ENCODE results near the gene NAA80. TPM values are rescaled to one million over a fixed set of nuclear protein-coding genes. Genes with fewer than 3 reads are reported as not detected.

The NAA80 gene
- total RNA-seq, 2 donors from 2014 or later = 35.3 to 42.9 TPM

- no peaks in the 10 kb centered on the region for H3K9me3 ChIP-seq (ENCODE audit: control insufficient read depth, low read length, poor library complexity, severe bottlenecking)
- peak in 2 of 3 donors; percentile 40 to 58 for DNase-seq
- H3K4me1 Mint-ChIP-seq = peaks cover 29% of the 10 kb centered on the region
- peak overlapping the region; percentile 32 for H3K27ac Mint-ChIP-seq
- no peaks in the 10 kb centered on the region for H3K36me3 Mint-ChIP-seq (ENCODE audit: low read depth)
- no peak for ATAC-seq
- no peak overlapping the region for H3K4me3 Mint-ChIP-seq
- no peaks in the 10 kb centered on the region for H3K27me3 Mint-ChIP-seq
Observed at GRCh38 chr3:50324351-50325112, 25.3 kb upstream of the NAA80 start.

DNA sequence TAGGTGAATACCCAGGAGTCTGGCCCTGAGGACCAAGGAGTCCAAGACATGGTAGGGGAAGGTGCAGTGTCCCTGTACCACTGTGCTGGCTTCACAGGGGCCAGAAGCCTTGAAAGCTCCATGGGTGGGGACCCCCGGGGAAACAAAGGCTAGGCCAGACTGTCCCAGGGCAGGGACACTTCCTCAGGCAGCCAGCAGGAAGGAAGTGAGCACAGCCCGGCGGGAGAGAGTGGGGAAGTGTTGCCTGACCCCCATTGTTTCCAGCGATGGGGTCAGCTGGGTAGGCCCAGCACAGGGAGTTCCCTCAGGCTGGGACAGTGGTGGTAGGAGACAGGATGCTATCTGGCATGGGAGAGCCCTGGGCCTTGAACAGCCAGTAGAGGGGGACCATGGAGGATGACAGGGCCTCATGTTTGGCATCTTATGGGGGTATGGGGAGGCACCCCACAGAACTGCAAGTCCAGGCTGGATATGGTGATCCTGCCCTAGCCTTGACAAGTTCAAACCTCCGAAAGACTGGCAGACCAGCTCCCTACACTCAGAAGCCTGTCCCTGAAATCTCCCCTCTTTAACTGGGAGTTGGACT, 24.5 kb upstream of the NAA80 start:
- H3K27me3 Mint-ChIP-seq = no peaks in the 10 kb centered on the region
- peaks cover 32% of the 10 kb centered on the region for H3K4me1 Mint-ChIP-seq
- no peak overlapping the region for H3K4me3 Mint-ChIP-seq
- DNase-seq (no peak), ATAC-seq (no peak)
- no peaks in the 10 kb centered on the region for H3K9me3 ChIP-seq (ENCODE audit: control insufficient read depth, low read length, poor library complexity, severe bottlenecking)
- H3K36me3 Mint-ChIP-seq (ENCODE audit: low read depth) = no peaks in the 10 kb centered on the region
- no peak overlapping the region for H3K27ac Mint-ChIP-seq

- Mint-ChIP-seq H3K27me3 (no peaks in the 10 kb centered on the region), H3K27ac (no peak overlapping the region), H3K4me1 (peaks cover 30% of the 10 kb centered on the region), H3K36me3 (ENCODE audit: low read depth) (no peaks in the 10 kb centered on the region), H3K4me3 (no peak overlapping the region)
- ATAC-seq (no peak), DNase-seq (no peak)
- H3K9me3 ChIP-seq (ENCODE audit: control insufficient read depth, low read length, poor library complexity, severe bottlenecking) = no peaks in the 10 kb centered on the region
Observed at GRCh38 chr3:50323092-50323600, 23.9 kb upstream of the NAA80 start.

DNA sequence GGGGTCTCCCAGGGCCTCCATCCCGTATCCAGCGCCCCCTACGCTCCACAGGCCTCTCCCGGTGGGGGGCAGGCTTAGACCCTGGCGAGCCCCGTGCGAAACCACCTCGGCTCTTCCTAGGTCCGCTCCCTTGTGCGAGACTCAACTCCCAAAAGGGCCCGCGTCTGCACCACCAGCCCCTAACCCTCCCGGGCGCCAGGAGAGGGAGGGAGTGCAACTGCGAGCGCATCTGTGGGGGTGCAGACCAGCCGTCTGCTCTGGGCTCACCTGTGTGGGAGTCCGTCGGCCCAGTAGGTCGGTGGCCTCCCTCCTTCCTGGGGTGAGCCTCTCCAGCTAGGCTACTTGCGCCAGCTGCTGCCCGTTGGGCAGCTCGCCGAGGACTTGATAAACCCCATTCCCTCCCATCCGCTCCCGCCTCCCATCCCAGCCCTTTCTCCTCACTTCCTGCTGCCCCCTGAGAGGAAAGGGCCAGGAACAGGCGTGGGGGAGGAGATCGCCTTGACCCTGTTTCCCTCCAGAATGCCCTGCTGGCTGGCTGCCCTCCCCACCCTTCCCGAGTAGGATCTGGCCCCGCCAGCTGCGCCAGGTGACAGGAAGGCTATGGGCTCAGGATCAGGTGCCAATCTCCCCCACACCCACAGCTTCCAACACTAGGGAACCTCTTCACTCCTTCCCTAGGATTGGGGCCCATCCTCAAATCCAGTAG, 23.3 kb upstream of the NAA80 start, which contains the start of gene HYAL2:
Gene HYAL2 (minus strand): TSS at position 360 of the 706 bp plus-strand sequence. CDS start 2,256 bp downstream, outside the sequence.
- Mint-ChIP-seq H3K4me3 (peak within 1 kb of the TSS; percentile 89), H3K27me3 (no peaks in the 10 kb centered on the region), H3K27ac (peak within 1 kb of the TSS; percentile 59), H3K4me1 (peaks cover 33% of the 10 kb centered on the region), H3K36me3 (ENCODE audit: low read depth) (no peaks in the 10 kb centered on the region)
- ATAC-seq (no peak), DNase-seq (no peak)
- no peaks in the 10 kb centered on the region for H3K9me3 ChIP-seq (ENCODE audit: control insufficient read depth, low read length, poor library complexity, severe bottlenecking)

- no peaks in the 10 kb centered on the region for H3K9me3 ChIP-seq (ENCODE audit: control insufficient read depth, low read length, poor library complexity, severe bottlenecking)
- H3K4me1 Mint-ChIP-seq = peaks cover 33% of the 10 kb centered on the region
- ATAC-seq = no peak
- no peaks in the 10 kb centered on the region for H3K36me3 Mint-ChIP-seq (ENCODE audit: low read depth)
- peak overlapping the region; percentile 56 for H3K4me3 Mint-ChIP-seq
- H3K27ac Mint-ChIP-seq = no peak overlapping the region
- no peaks in the 10 kb centered on the region for H3K27me3 Mint-ChIP-seq
- no peak for DNase-seq
Observed at GRCh38 chr3:50322115-50322385, 22.8 kb upstream of the NAA80 start.

GRCh38 chr3:50321336-50322114, 22.3 kb upstream of the NAA80 start:
- Mint-ChIP-seq H3K4me1 (peaks cover 33% of the 10 kb centered on the region), H3K4me3 (peak overlapping the region; percentile 89), H3K27me3 (no peaks in the 10 kb centered on the region), H3K27ac (peak overlapping the region; percentile 59), H3K36me3 (ENCODE audit: low read depth) (no peaks in the 10 kb centered on the region)
- peak; percentile 75 for ATAC-seq
- no peaks in the 10 kb centered on the region for H3K9me3 ChIP-seq (ENCODE audit: control insufficient read depth, low read length, poor library complexity, severe bottlenecking)
- peak; percentile 68 to 69 (median 68) for DNase-seq

GRCh38 chr3:50320853-50321335, 21.7 kb upstream of the NAA80 start:
- ATAC-seq = peak; percentile 45
- peak overlapping the region; percentile 89 for H3K4me3 Mint-ChIP-seq
- no peaks in the 10 kb centered on the region for H3K36me3 Mint-ChIP-seq (ENCODE audit: low read depth)
- H3K4me1 Mint-ChIP-seq = peaks cover 38% of the 10 kb centered on the region
- no peaks in the 10 kb centered on the region for H3K9me3 ChIP-seq (ENCODE audit: control insufficient read depth, low read length, poor library complexity, severe bottlenecking)
- H3K27ac Mint-ChIP-seq = peak overlapping the region; percentile 75
- H3K27me3 Mint-ChIP-seq = no peaks in the 10 kb centered on the region
- peak in 2 of 3 donors; percentile 51 to 61 for DNase-seq

DNA sequence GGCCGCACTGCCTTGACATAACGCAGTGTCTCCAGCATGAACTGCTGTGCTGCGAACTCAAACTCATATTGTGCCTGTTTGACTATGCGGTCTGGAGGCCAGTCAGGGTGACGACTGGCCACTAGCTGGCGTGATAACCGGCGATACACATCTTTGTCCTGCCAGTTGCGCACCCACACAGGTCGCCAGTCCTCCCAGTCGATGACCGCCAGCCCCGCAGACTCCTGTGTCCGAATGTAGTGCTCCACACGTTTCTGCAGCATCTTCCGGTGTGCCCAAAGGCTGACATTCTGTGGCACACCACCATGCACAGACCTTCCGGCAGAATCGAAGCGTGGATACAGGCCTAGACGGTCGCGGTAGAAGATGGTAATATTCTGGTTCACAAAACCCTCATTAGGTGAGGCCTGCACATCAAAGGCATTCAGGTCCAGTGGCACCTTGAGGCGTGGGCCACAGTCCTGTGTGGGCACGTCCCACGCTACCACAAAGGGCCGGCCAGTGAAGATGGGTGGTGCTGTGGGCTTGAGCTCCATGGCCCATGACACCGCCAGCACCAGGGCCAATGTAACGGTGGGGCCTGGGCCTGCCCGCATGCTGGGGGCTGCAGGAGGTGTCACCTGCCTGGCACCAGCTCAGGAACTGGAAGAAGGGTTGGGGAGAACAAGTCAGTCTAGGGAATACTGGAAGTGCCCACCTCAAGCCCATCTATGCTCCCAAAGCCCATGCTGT, 20.9 kb upstream of the NAA80 start:
- no peaks in the 10 kb centered on the region for H3K9me3 ChIP-seq (ENCODE audit: control insufficient read depth, low read length, poor library complexity, severe bottlenecking)
- peak overlapping the region; percentile 75 for H3K27ac Mint-ChIP-seq
- ATAC-seq = no peak
- DNase-seq = no peak
- H3K4me1 Mint-ChIP-seq = peaks cover 38% of the 10 kb centered on the region
- peak overlapping the region; percentile 89 for H3K4me3 Mint-ChIP-seq
- H3K36me3 Mint-ChIP-seq (ENCODE audit: low read depth) = no peaks in the 10 kb centered on the region
- no peaks in the 10 kb centered on the region for H3K27me3 Mint-ChIP-seq

DNA sequence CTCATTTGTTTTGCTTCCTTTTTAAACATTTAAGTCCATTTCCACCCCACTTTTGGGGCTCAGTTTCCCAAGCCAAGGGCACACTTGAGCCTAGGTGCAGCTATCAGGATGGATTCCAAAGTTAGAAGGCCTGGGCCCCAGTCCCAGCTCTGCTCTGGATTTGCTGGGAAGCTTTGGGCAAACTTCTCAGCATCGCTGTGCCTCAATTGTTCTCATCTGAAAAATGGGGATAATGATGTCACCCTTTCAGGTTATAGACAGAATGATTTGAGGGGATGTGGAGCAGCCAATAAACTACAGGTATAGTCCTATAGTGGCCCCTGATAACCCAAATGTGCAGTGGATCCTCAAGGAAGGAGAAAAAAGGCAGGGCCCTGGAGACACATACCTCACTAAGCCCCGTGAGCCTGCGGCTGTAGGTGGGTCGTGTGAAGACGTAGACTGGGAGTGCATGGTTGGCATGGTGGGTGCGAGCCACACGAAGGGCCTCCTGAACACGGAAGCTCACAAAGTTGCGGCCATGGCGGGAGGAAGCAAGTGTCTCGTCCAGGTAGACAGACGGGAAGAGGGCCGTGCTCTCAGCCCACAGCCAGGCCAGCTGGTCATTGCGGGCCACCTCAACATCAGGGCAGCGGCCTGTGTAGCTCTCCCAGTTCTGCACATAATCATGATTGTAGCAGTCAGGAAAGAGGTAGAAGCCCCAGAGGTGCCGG, 20.1 kb upstream of the NAA80 start:
- ATAC-seq = no peak
- no peaks in the 10 kb centered on the region for H3K9me3 ChIP-seq (ENCODE audit: control insufficient read depth, low read length, poor library complexity, severe bottlenecking)
- no peak for DNase-seq
- Mint-ChIP-seq H3K4me3 (no peak overlapping the region), H3K27ac (no peak overlapping the region), H3K27me3 (no peaks in the 10 kb centered on the region), H3K36me3 (ENCODE audit: low read depth) (no peaks in the 10 kb centered on the region), H3K4me1 (peaks cover 33% of the 10 kb centered on the region)

- H3K27me3 Mint-ChIP-seq = no peaks in the 10 kb centered on the region
- H3K27ac Mint-ChIP-seq = no peak overlapping the region
- ATAC-seq (no peak), DNase-seq (no peak)
- no peak overlapping the region for H3K4me3 Mint-ChIP-seq
- H3K36me3 Mint-ChIP-seq (ENCODE audit: low read depth) = no peaks in the 10 kb centered on the region
- H3K4me1 Mint-ChIP-seq = peaks cover 33% of the 10 kb centered on the region
- H3K9me3 ChIP-seq (ENCODE audit: control insufficient read depth, low read length, poor library complexity, severe bottlenecking) = no peaks in the 10 kb centered on the region
Observed at GRCh38 chr3:50318615-50319014, 19.4 kb upstream of the NAA80 start.

DNA sequence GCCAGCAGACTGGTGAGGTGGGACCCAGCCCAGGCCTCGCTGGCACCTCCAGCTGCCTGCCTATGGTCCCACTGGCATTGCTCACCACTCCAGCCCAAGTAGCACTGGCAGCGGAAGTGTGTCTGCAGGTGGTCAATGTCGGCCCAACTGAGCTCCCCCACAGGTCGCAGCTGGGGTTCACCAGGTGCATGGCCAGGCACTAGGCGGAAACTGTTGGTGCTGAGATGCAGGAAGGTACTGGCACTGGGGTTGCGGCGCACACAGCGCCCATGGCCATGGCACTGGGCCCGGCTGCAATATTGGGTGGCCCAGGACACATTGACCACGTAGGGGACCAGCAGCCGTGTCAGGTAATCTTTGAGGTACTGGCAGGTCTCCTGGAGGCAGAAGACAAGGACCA, 19.0 kb upstream of the NAA80 start:
- H3K36me3 Mint-ChIP-seq (ENCODE audit: low read depth) = no peaks in the 10 kb centered on the region
- H3K27ac Mint-ChIP-seq = no peak overlapping the region
- ATAC-seq (no peak), DNase-seq (no peak)
- peaks cover 33% of the 10 kb centered on the region for H3K4me1 Mint-ChIP-seq
- no peaks in the 10 kb centered on the region for H3K27me3 Mint-ChIP-seq
- no peaks in the 10 kb centered on the region for H3K9me3 ChIP-seq (ENCODE audit: control insufficient read depth, low read length, poor library complexity, severe bottlenecking)
- no peak overlapping the region for H3K4me3 Mint-ChIP-seq

DNA sequence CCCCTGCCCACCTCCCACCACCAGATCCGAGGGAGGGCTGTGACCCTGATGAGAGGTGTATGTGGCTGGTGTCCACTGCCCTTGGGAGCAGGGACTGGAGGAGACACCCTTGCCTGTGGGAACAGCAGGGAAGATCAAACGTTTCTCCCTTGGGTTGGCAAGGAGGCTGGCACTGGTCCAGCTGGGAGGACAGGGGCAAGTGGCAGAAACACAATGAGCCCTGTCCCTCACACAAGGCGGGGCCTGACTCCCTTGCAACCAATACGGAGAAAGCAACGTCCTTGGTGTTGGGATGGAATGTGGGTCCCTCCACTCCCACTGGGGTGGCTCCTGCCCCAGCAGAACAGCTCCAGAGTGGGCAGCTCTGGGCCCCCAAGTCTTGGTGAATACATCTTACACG, 18.1 kb upstream of the NAA80 start:
- no peak for ATAC-seq
- Mint-ChIP-seq H3K4me1 (peaks cover 32% of the 10 kb centered on the region), H3K27ac (peak overlapping the region; percentile 99), H3K27me3 (no peaks in the 10 kb centered on the region), H3K4me3 (no peak overlapping the region), H3K36me3 (ENCODE audit: low read depth) (no peaks in the 10 kb centered on the region)
- no peaks in the 10 kb centered on the region for H3K9me3 ChIP-seq (ENCODE audit: control insufficient read depth, low read length, poor library complexity, severe bottlenecking)
- no peak for DNase-seq

Measured in T-helper 17 cell (primary cell).